Raji (cell line): ENCODE measurements around the gene MAP3K21.

Experiments
- POLR2A ChIP-seq: IDR thresholded peaks from 2 replicates; pipeline ENCODE4 v1.6.1; 2011; ENCODE audit warnings: low read depth, low read length, control low read depth; ENCODE audit not compliant: insufficient read depth

MAP3K21 gene

DNA sequence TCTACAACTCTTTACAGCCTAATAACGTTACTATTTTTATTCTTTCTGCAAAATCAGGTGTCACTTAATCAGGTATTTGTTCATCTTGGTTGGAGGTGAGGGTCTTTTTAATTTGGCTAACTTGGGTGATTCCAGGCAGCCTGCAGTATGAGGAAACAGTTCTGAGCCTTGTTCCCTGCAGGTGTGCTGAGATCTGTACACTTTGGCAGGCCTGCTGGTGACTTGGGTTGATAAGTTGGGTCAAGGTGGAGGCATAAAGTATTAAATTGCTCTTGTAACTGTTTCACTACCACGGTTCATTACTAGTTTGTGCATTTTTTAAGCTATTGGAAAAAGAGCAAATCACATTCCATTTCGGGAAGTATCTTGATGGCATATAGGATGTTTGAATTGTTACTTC, 10.0 kb downstream of the MAP3K21 start:
- TF ChIP-seq POLR2A, result no peak

- no peak for TF ChIP-seq POLR2A
These were observed 10.6 kb downstream of the MAP3K21 start for GRCh38 chr1:233338102-233338501.

GRCh38 chr1:233340031-233340555, 12.6 kb downstream of the MAP3K21 start:
- no peak for TF ChIP-seq POLR2A

DNA sequence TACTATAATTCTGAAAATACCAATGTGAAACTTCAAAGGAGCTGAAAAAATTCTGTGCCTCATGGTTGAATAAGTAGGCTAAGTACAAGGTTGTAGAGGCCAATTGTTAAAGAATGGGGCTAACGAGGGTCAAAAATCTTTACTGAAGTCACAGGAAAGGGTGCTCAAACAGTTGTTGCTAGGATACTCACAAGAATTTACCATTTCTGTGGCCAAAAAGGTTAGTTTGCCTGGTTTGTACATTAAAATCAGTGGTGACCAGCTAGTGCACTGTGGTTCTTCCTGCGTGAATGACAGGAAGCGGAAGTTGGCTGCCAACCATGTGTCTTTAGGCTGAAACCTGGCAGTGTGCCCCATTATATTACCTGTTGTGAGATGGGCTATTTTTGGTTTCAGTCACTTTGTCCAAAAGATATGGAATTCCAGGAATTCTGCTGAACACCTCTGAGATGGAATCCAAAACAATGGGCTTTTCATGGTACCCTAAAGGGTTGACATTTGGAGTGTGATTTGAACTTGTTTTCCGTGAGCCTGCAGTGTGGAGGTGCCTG, 13.5 kb downstream of the MAP3K21 start:
- no peak for TF ChIP-seq POLR2A

- no peak for TF ChIP-seq POLR2A
These were observed 14.6 kb downstream of the MAP3K21 start for GRCh38 chr1:233342086-233342485.

DNA sequence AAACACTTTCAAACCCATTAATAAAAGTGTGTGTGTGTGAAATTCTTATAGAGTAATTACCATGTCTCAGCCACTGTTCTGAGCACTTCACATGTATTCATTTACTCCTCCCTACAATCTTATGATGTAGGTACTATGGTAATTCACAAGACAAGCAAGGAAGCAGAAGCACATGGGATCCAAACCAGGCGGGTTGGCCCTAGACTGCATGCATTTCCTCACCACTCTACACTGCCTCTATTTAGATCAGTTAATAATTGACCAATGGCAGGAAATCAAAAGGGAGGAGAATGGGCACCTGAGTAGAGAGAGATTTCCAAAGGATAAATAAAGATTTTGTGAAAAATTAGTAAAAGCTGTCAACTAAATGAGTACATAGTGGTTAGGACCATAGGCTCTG, 15.7 kb downstream of the MAP3K21 start:
- TF ChIP-seq POLR2A, result no peak

- no peak for TF ChIP-seq POLR2A
These were observed 19.8 kb downstream of the MAP3K21 start for GRCh38 chr1:233347338-233347737.

- no peak for TF ChIP-seq POLR2A
These were observed 21.6 kb downstream of the MAP3K21 start for GRCh38 chr1:233349137-233349536.

DNA sequence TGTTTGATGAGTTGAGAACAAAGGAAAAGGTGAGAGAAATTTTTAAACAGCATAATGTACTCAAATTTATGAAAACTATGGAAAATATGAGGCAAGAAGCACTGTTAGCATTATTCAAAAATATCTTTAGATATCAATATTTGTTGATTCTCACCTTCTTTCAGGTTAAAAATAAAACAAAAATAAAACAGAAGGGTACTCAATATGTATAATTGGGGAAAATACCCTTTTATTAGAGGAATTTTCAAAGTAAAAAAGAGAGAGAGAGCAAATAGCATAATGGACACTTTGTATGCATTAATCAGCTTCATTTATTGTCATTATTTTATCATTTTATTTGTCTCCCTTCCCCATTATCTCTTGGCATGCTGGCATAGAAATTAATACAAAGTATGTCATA, 27.5 kb downstream of the MAP3K21 start:
- TF ChIP-seq POLR2A, result no peak

GRCh38 chr1:233355841-233356704, 28.5 kb downstream of the MAP3K21 start:
- no peak for TF ChIP-seq POLR2A

- no peak for TF ChIP-seq POLR2A
These were observed 29.1 kb downstream of the MAP3K21 start for GRCh38 chr1:233356705-233356987.

DNA sequence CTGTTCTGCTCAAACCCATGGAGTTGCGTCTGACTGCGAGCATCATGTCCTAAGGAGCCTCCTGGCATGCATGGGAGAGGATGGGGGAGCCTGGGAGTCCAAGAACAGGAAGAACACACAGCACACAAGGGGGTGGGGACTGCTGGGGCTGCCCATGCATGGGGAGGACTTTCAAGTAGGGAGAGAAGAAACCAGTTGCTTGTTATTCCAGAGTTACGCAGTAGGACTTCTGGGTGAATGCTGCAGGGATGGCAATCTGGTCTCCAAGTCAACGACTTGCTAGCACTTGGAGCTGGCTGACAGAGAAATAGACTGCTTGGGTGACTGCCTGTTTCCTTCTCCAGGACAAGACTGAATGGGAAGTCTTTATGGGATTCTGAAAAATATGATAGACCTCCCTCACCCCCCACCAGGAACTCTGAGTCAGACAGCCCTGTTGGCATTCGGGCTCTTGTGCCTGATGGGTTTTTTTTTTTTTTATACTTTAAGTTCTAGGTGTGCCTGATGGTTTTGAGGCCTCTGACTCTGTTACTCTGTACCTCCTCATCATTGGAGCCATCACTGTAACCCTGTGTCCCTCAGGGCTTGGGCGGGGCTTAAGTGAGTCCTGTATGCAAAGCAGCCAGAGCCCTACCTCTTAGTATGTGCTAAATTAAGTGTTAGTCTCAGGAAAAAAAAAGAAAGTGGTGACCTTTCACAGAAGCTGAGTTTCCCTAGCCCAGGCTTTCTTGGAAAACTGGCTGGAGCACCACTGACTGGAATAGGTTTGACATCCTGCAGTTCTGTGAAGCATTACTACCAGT, 30.3 kb downstream of the MAP3K21 start:
- no peak for TF ChIP-seq POLR2A

DNA sequence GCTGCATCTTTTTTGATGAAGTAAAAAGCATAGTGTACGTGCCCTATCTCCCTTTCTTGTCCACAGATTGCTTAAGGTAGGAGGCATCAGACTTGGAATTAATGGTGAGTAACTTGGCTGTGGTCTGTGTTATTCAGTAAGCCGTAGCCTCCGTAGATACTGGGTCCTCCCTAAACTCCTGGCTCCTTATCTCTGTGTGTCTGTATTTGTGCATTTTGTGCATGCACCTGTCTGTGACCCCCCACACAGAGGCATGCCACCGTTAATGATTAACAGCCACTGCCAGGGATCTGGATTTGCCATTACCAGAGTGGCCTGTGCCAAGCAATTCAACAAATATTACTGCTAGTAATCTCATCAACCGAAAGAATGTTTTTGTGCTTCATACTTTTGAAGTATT, 31.9 kb downstream of the MAP3K21 start:
- no peak for TF ChIP-seq POLR2A

DNA sequence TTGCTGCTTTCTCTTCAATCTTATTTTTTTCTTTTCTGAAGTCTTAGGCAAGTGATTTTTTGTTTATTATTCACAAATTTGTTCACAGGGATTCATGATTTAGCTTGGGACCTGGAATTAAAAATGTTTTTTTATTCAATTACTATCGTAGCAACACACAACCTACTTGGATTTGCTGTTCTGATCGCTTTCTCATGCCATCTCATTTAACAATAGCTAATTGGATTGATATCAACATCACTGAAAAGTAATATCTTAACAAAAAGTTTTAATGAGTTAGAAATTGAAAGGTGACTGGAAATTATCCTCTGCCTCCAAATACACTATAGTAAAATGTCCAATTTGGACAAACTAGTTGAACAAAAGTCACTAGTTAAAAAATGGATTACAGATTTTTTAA, 32.4 kb downstream of the MAP3K21 start:
- no peak for TF ChIP-seq POLR2A

GRCh38 chr1:233360525-233361102, 33.1 kb downstream of the MAP3K21 start:
- TF ChIP-seq POLR2A, result no peak
